Medulla oblongata (tissue), 1 donor: ENCODE data around the gene FCER1A.
"Not testable (repeated sequence)": the region's sequence is repeated elsewhere in the genome, so short reads cannot be mapped to it uniquely, and the experiment has no call there.

ENCODE experiments used
- DNase-seq: peaks from one replicate; pipeline ENCODE4 v3.0.0-alpha.2; 2015; ENCODE audit errors: extremely low spot score

The FCER1A gene

DNA sequence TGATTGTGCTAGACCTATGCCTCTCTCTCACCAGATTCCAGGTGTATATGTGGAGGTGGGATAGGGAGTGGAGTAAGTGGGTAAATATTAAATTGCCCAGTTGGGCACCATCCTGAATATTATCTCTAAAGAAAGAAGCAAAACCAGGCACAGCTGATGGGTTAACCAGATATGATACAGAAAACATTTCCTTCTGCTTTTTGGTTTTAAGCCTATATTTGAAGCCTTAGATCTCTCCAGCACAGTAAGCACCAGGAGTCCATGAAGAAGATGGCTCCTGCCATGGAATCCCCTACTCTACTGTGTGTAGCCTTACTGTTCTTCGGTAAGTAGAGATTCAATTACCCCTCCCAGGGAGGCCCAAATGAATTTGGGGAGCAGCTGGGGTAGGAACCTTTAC lies at the start of gene FCER1A:
TSS of gene FCER1A (plus strand) at position 242 of the 400 bp plus-strand sequence. CDS start at position 271, 29 bp downstream.
- no peak for DNase-seq

DNA sequence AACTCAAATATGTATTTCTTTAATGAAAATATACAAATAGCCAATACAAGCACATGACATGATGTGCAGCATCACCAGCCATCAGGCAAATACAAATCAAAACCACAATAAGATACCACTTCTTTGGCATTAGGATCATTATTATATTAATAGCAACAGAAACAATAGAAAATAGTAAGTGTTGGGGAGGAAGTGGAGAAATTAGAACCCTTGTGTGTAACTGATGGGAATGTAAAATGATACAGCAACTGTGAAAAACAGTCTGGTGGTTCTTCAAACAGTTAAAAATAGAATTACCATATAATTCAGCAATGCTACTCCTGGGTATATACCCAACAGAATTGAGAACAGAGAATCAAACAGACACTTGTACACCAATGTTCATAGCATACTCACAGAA lies 40.8 kb upstream of the FCER1A start:
- DNase-seq: no peak

DNA sequence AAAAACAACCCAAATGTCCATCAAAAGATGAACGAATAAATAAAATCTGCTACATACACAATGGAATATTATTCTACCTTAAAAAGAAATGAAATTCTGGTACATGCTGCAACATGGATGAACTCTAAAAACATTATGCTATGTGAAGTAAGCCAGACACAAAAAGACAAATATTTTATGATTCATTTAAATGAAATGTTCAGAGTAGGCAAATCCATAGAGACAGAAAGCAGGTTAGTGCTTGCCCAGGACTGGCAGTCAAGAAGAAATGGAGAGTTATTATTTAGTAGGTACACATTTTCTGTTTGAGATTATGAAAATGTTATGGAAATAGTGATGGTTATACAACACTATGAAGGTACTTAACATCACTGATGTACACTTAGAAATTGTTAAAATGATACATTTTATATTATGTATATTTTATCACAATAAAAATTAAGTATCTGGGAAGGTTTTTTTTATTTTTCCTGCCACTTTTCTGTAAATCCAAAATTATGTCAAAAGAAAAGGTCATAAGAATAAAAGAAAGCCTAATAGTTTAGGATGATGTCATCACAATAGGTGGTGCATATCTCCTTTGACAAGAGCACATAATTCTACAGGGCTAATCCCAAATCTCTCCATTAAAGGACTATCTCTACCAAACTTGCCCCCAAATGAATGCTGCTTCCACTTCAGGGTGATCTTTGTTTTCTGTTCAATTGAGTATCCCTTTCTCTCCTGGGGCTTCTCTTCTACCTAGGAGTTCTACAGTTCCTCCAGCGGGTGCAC lies 40.2 kb upstream of the FCER1A start:
- no peak for DNase-seq

DNA sequence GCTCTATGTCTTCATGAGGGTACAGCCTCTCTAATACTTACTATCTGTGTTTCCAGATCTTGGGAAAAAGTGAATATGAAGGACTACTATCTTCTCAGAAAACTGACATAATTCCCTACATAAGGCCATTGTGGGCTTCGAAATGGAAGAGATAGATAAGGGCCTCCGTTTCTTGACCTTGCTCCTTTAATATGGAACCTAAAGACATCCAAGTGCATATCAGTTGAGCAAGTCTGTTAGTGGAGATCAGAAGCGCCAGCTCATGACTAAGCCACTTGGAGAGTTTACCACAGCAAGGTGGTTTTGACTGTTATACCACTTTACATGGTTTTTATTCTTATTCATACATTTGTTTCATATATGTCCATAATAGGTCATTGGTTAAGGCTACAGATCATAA lies 35.3 kb upstream of the FCER1A start:
- DNase-seq: no peak

DNA sequence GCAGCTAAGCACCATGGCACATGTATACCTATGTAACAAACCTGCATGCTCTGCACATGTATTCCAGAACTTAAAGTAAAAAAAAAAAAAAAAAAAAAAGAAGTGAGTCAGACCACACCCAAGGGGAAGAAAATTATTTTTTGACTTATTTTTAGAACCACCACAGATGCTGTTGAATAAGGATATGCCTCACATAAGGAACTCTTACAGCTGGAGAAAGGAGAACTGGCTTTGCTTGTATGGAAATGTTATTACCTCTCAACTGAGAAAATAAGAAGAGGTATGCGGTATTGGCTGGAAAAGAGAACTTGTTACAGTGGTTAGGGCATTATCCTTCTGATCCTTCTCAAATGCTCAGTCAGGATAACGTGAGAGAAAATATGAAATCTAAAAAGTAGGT lies 27.5 kb upstream of the FCER1A start:
- DNase-seq: no peak

DNA sequence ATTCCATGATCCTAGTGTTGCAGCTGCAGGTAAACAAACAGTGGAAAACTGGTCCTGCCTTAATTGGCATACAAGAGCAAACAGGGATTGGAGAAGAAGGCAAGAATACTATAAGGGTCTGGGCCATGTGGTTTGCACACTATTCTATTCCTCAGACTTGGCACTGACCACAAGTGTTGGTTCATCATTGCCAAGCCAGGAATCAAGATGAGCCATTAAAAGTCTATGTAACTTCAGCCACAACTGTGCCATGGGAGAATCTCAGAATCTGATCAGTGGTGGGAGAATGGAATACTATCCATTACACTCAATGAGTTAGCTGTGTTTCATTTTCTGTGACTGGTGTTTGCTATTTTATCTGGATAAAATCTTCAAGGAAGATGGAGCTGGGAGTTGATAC lies 26.2 kb upstream of the FCER1A start:
- no peak for DNase-seq

DNA sequence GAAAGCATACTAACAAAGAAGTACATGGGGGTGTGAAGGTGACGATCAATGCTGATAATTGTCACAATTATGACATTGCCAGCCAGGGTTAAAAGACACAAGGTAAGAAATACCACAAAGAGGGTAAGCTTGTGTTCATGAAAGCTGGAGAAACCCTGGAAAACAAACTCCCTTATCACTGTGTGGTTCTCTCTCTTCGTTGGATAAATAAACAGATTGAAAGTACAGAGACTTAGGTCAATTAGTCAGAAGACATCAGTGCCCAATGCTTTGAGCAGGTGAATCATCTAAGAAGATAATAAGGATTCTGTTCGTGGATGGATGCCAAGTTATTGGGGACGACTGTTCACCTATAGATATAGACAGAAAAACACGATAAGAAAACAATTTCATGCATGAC lies 22.4 kb upstream of the FCER1A start:
- no peak for DNase-seq

DNA sequence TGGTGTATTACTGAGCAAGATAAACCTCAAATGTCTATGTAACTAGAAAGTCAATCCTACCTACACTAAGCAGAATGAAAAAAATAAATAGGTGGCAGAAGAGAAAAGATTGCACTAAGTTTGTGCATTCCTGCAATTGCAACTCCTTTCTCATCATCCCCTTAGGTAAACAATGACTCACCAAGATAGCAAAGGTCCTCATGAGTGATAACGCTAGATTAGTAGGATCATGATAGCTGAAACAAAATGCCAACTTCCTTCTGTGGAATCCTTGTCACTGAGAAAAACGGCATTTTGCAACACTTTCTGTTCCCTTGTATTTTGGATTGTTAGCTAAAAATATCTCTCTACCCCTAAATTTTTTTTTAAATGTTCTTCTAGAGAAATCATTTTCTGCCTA lies 20.0 kb upstream of the FCER1A start:
- DNase-seq: peak; percentile 21

DNA sequence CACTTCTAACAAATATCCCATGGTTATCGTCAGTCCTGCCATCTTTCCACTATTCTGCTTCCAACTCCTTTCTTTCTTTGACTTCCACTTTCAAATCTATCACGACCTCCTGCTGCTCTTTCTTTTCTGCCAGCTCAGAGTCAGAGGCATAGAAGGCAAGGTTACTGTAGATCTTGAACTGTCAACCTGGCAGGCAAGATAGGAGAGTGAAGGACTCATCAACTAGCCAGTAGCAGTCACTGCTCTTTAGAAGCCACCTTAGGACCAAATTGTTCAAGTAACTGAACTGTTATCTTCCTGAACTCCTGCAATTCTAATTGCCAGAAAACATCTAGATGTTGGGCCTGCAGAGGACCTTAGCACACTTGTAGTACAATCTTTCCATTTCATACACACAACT lies 13.1 kb upstream of the FCER1A start:
- no peak for DNase-seq

DNA sequence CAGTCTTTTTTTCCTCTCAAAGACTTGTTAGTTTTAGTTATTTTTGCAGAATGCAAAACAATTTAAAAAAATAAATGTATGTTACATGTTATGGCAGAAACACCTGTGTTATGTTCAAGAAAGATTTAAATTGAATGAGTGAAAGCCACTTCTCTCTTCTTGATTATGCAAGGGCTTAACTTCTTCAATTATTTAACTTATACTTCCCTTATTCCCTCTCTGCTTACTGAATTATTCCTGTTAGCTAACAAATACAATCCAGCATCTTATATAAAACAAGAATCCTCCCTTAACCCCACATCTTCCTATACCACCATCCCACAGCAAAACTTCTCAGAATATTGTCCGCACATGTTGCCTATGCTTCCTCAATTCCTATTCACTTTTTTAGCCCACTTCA lies 10.7 kb upstream of the FCER1A start:
- no peak for DNase-seq

DNA sequence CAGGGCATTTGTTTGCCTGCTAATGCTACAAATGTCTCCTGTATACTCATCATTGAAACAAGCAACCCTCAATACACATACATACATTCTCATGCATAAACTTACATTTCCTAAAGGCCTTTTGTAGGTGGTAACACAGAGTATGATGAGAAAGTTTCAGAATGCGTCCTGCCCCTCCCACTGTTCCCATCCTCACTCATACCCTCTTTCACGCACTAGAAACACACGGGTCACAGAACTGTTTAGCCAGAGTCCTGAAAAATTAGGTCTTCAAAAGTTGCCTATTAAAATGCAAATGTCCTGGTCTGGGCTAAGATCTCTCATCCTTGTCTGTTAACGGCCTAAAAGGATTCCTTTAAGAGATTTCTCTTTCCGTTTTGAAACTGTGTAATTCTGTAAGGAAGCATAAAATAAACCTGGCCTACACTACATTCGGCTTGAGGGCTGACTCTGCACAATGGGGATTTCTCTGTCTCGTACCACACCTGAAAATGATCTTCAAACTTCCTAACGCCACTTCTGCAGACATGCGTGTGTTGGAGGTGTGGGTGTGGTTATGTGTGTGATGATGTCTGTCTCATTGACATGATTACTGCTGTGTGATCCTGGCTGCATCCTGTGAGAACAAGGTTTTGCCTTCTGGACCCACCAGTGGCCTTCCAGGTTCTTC lies 5.3 kb upstream of the FCER1A start:
- no peak for DNase-seq

DNA sequence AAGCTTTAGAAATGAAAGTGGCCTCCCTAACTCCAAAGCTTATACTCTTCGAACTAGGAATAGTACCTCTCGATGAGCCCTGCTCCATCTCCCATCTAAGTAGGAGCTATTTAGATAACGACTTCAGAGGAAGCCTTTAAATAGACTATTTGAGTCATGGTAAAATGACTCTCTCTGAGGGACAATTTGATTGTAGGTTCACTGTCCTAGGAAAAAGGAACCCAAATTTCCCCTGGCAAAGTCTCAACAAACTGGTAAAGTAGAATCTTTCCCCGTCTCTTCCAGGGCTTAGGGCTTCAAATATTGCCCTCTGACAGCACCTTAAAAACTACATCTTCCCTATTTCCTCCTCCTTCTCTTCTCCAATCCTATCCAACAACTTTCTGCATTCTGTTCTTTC lies 2.0 kb upstream of the FCER1A start:
- peak; percentile 6 for DNase-seq

DNA sequence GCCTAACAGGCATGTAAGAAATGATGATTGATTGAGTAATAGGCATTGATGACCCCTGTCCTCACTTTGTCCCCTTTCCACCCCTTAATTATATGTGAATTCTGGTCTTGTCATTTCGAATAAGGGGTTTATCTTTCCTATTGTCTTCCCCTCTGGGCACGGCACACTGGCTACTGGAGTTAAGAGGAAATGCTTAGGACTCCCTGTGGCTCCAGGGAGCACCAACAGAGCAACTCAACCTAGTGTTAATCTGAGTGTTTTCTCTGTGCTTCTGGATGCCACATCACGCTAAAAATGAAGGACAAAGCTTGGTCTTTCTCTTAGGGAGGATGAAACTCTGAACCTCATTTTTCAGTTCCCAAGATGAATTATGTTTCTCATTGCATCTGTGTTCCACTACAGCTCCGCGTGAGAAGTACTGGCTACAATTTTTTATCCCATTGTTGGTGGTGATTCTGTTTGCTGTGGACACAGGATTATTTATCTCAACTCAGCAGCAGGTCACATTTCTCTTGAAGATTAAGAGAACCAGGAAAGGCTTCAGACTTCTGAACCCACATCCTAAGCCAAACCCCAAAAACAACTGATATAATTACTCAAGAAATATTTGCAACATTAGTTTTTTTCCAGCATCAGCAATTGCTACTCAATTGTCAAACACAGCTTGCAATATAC lies 5.3 kb downstream of the FCER1A start:
- no peak for DNase-seq

DNA sequence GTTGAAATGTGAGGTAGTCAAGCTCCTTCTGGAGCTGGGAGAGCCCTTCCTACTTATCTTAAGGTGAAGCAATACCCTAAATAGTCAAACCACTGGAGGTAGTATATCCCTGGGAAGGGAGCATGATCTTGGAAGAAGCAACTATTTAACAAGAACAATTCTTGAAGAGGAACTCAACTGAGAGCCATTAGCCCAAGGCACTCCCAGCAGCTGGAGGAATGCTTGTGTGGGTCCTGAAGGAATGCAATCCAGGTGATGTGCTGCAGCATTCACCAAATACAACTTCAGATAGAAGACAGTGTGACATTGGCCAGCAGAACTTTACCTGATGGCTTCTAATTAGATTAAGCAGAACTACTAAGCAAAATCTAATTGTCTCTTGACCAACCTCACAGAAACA lies 9.5 kb downstream of the FCER1A start:
- no peak for DNase-seq

DNA sequence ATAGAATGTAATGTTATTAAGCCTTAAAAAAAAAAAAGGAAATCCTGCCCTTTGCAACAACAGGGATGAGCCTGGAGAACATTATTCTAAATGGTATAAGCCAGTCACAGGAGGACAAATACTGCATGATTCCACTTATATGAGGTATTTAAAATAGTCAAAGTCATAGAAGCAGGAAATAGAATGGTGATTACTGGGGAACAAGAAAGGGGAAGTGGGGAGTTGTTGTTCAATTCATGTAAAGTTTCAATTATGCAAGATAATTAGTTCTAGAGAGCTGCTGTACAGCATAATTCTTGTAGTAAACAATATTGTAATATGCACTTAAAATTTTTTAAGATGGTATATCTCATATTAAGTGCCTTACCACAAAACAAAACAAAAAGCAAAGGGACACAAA lies 13.2 kb downstream of the FCER1A start:
- no peak for DNase-seq

DNA sequence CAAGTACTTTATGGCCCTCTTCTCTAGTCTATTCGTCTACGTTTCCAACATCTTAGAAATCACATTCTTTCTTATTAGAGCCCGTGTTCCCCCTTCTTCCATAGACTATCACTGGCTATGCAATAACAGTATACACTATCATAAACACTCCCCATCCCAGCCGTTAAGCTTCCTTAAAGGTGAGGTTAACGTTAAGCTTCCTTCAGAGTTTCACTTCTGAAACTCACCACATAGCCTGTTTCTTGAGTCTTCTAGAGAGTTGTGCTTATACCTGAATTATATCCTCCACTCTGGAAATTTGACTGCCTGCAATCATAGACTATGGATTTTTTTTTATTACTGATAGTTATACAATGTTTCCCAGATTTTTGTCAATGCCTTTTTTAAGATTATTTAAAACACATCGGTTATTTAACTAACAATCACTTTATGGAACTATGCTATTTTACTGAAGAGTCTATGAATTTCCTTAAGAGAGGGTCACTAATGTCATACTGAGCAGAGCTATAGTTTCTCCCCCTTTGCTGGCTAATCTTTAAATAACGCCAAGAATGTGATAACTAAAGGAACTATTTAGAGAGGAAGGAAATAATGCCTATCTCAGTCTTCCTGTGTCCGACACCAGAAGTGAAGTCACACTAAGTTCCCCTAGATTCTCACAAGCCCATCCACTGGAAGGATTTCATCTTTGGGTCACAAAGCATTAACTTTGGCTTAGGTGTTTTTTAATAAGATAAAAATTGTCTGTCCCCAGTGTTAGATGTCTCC lies 16.8 kb downstream of the FCER1A start:
- no peak for DNase-seq

DNA sequence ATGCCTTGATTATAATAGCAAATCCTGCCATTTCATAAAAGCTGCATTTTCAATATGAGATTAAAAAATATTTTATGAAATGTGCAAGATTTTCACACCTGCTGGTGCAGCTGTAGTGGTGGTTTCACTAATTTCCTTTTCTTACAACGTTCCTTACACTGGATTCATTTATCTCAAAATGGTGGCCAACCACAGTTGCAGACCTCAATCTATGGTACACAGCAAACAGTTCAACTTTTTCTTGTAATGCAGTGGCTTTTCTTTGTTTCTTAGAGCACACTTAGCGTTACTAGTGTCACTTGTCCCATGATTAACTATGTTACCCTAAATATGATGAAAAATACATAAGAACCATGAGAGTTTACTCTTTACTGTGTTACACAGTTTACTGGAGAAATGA lies 32.7 kb downstream of the FCER1A start:
- DNase-seq: no peak

DNA sequence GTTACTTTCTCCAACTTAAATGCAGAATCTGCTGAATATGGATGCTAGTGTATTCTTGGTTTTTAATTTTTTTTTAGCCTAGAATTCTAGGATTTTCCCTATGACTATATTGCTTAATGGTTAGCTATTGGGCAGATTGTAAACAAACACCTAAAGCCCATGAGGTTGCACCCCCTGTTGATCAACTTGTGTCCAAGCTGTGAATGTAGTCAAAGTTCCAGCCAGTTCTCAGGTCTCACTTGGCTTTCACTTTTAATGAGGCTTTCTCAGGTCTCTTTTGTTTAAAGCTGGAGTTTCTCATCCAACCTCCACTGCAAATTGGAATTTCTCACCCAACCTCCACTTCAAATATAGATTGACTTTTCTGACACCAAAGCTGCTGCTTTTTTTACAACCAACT lies 35.9 kb downstream of the FCER1A start:
- no peak for DNase-seq

DNA sequence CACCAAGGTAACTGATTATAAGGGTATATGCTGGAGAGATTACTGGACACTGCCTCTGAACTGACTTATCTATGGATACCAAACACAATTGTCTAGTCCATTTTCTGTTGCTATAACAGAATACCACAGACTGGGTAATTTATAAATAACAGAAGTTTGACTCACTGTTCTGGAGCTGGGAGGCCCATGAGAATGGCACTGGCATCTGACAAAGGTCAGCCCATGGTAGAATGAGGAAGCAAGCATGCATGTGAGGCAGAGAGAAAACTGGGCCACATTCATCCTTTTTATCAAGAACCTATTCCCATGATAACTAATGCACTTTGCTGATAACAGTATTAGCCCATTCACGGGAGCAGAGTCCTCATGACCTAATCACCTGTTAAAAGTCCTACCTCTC lies 37.4 kb downstream of the FCER1A start:
- DNase-seq: peak; percentile 7

DNA sequence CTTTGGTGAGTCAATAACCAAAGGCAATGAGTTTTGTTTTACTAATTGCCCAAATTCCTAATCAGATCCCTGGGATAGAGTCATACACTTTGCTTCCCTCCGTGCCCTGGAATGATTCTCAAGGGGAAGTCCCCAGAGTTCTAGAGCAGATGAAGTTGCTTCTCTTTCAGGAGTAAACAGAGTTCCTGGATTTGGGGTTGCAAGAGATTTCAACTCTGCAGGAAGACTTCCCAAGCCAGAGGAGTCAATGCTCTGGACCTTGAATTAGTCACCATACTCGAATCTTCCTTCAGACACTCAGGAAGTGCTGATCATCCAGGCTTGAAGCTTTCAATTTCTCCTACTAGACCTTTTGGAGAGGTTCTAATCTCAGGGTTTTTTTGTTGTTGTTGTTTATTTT lies 39.6 kb downstream of the FCER1A start:
- no peak for DNase-seq

DNA sequence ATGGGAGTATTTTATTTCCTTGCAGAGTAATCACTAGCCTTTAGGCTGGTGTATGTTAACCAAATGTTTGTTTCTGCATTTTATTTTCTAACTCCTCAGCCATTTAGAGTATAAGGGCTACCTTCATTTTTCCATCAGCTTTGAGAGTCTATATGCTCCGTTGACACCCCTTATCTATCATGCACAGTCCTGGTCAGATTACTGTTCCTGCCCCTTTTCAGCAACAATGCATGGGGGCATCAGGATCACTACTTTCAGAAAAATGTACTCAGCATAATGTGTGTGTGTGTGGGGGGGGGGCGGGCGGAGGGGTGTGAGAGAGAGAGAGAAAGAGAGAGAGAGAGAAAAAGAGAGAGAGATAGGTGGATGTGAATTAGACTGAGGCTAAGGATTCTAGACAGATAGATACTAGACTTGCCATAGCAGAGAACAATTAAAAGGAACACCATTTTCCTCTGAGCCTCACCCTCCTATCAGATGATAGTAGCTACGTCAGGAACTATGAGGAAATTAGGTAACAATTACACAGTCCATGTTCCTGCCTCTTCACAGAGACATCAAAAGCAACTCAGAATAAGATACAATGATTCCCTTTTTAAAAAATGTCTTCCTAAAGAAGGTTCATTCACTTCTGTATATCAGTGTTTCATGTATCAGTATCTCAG lies 40.8 kb downstream of the FCER1A start:
- no peak for DNase-seq

DNA sequence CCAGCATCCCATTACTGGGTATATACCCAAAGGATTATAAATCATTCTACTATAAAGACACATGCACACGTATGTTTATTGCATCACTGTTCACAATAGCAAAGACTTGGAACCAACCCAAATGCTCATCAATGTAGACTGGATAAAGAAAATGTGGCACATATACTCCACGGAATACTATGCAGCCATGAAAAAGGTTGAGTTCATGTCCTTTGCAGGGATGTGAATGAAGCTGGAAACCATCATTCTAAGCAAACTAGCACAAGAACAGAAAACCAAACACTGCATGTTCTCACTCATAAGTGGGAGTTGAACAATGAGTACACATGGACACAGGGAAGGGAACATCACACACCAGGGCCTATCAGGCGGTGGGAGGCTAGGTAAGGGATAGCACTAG lies 47.2 kb downstream of the FCER1A start:
- DNase-seq: not testable (repeated sequence)
